AG04450 (cell line): ENCODE results near the gene UBL7. TPM values are rescaled to one million over a fixed set of nuclear protein-coding genes. Genes with fewer than 3 reads are reported as not detected.

Source experiments
- CTCF ChIA-PET: fragments of 300-600, 350-600 bp; formaldehyde crosslinking; extraction: SDS; loops from one replicate; lab custom pipeline; 2022; ENCODE audit warnings: antibody characterized with exemption, inconsistent platforms; lab: Charles Lee
- POLR2A ChIA-PET: fragments of 350-600 bp; formaldehyde crosslinking; extraction: SDS; loops from one replicate; lab custom pipeline; 2021; ENCODE audit warnings: antibody characterized with exemption, inconsistent platforms; lab: Yijun Ruan, JAX
- DNase-seq: peaks from one replicate; pipeline ENCODE4 v3.0.0-alpha.2; 2011; ENCODE audit warnings: low read depth, low spot score
- H3K27ac ChIP-seq: one replicate; pipeline ENCODE4 v1.5.1; 2012; ENCODE audit warnings: low read depth, low read length, control low read depth
- H3K27me3 ChIP-seq: one replicate; pipeline ENCODE4 v1.6.0; 2012; ENCODE audit warnings: low read length; ENCODE audit not compliant: control insufficient read depth, insufficient read depth
- H3K4me3 ChIP-seq: 2 replicates; pipeline ENCODE4 v1.5.1; 2011; ENCODE audit warnings: mild to moderate bottlenecking, low read depth, low read length, control low read depth
- H3K9me3 ChIP-seq: 2 replicates; pipeline ENCODE4 v1.5.1; 2012; ENCODE audit warnings: low read length; ENCODE audit not compliant: control insufficient read depth, insufficient read depth
- CTCF ChIP-seq: IDR thresholded peaks from 2 replicates; pipeline ENCODE4 v1.5.1; 2011; ENCODE audit warnings: low read depth, low read length, control low read depth, inconsistent platforms
- polyA plus RNA-seq: library from polyadenylated mRNA; depleted of rRNA; stranded (reverse); fragments of >200 nt; gene quantifications from 2 replicates; pipeline ENCODE4 v1.2.3, GENCODE V29; 2011

UBL7 gene
- polyA plus RNA-seq, 1 experiment: 76.6 TPM

- DNase-seq: no peak
- CTCF ChIA-PET: interaction anchor here (1.3 to 2.2 kb wide), 2 partner anchors 9 to 67 kb away, joined by 4 to 7 read pairs; no protein-coding TSS in a partner anchor
- no peaks in the 10 kb centered on the region; the same call in 1 of the 2 replicates for H3K9me3 ChIP-seq
- POLR2A ChIA-PET: no interaction called here
- H3K4me3 ChIP-seq: no peak overlapping the region
- H3K27me3 ChIP-seq: no peaks in the 10 kb centered on the region
- no peak for TF ChIP-seq CTCF
- H3K27ac ChIP-seq: no peak overlapping the region
Measured at GRCh38 chr15:74449643-74450205, 11.2 kb downstream of the UBL7 start.

DNA sequence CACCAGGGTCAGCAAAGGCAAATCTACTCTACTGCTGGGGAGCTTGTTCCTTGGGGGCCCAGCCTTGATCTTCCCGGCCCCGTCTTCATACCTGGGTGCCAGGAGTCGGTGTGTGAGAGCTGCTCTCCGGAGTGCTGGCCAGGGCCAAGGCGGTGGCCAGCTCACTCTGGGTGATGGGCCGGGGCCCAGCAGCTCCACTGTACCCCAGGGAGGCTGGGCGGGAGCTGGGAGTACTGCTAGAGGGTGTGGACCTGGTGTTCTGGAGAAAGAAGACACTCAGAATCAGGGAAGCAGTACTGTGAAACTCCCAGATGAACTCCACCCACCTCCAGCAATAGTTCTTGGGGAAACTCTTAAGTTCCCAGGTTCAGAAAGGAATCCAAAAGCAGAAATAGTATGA lies 11.9 kb downstream of the UBL7 start:
- TF ChIP-seq CTCF: no peak
- CTCF ChIA-PET: interaction anchor here (0.7 to 2.2 kb wide), 5 partner anchors 9 to 183 kb away, joined by 3 to 7 read pairs (median 4); no protein-coding TSS in a partner anchor
- no peak overlapping the region for H3K4me3 ChIP-seq
- H3K27ac ChIP-seq: no peak overlapping the region
- H3K27me3 ChIP-seq: no peaks in the 10 kb centered on the region
- POLR2A ChIA-PET: no interaction called here
- H3K9me3 ChIP-seq: no peaks in the 10 kb centered on the region; the same call in 1 of the 2 replicates
- no peak for DNase-seq

- no peak for DNase-seq
- TF ChIP-seq CTCF: no peak
- CTCF ChIA-PET: interaction anchor here (0.6 to 12.9 kb wide), 3 partner anchors 62 to 94 kb away, joined by 3 to 209 read pairs (median 3); no protein-coding TSS in a partner anchor
- H3K9me3 ChIP-seq: no peaks in the 10 kb centered on the region; the same call in 1 of the 2 replicates
- POLR2A ChIA-PET: interaction anchor here (0.6 kb wide), 1 partner anchor 80 kb away, joined by 8 read pairs; no protein-coding TSS in a partner anchor
- no peaks in the 10 kb centered on the region for H3K27me3 ChIP-seq
- H3K27ac ChIP-seq: no peak overlapping the region
- no peak overlapping the region for H3K4me3 ChIP-seq
Measured at GRCh38 chr15:74445816-74446763, 14.9 kb downstream of the UBL7 start.

- Histone ChIP-seq H3K9me3 (no peaks in the 10 kb centered on the region; the same call in 1 of the 2 replicates), H3K4me3 (no peak overlapping the region), H3K27ac (no peak overlapping the region), H3K27me3 (no peaks in the 10 kb centered on the region)
- no peak for TF ChIP-seq CTCF
- POLR2A ChIA-PET: no interaction called here
- DNase-seq: no peak
- CTCF ChIA-PET: interaction anchor here (1.9 to 12.9 kb wide), 2 partner anchors 61 to 66 kb away, joined by 4 to 209 read pairs; no protein-coding TSS in a partner anchor
Measured at GRCh38 chr15:74444106-74445062, 16.6 kb downstream of the UBL7 start.
